ENCODE data around the gene TRMT61A. TPM values are rescaled to one million over a fixed set of nuclear protein-coding genes. Genes with fewer than 3 reads are reported as not detected.

The TRMT61A gene
- total RNA-seq, 1 experiment from 2014 or later: 22.5 TPM

- intact Hi-C loops (cut with micrococcal nuclease; ENCODE audit: unreplicated experiment): loop anchor here (1.0 to 5.0 kb wide), 5 partner anchors 9 to 146 kb away; partner anchors contain the start of gene CKB
- ChIA-PET CTCF (interaction anchor here (0.6 to 1.5 kb wide), 8 partner anchors 10 to 869 kb away, joined by 3 to 12 read pairs (median 5); no protein-coding TSS in a partner anchor), POLR2A (ENCODE audit: unreplicated experiment) (interaction anchor here (0.6 to 2.3 kb wide), 14 partner anchors 9 to 1905 kb away, joined by 3 to 17 read pairs (median 6); partner anchors contain the start of genes XRCC3 and ZFYVE21)
- Histone ChIP-seq H3K4me2 (peak overlapping the region; percentile 96), H3K27me3 (ENCODE audit: insufficient read depth, low read depth) (no peaks in the 10 kb centered on the region), H3K27ac (peak overlapping the region; percentile 76), H4K20me1 (ENCODE audit: insufficient read depth) (peaks cover 68% of the 10 kb centered on the region), H3K4me3 (peak overlapping the region; percentile 87), H3K4me1 (replicated peaks; ENCODE audit: insufficient read depth) (peaks cover 49% of the 10 kb centered on the region), H3F3A (ENCODE audit: insufficient read depth, low read depth) (peaks cover 79% of the 10 kb centered on the region), H3K9me2 (ENCODE audit: insufficient read depth) (no peaks in the 10 kb centered on the region), H2AFZ (peak overlapping the region; percentile 93), H3K79me2 (ENCODE audit: low read depth) (peaks cover 97% of the 10 kb centered on the region), H3K36me3 (ENCODE audit: low read depth) (peaks cover 39% of the 10 kb centered on the region), H3K9me3 (ENCODE audit: insufficient read depth, low read depth) (no peaks in the 10 kb centered on the region)
- peak; percentile 72 to 89 for DNase-seq
- TF ChIP-seq EZH2 (IDR thresholded peaks at IDR 0.05; ENCODE audit: low read depth): no peak
- TF ChIP-seq CTCF (conservative IDR thresholded peaks at IDR 0.05): peak; percentile 50; the same call in 1 of the 2 replicates
- BruUV-seq (replicated peaks): no TSS peak
Observed at GRCh38 chr14:103561381-103562178, 32.6 kb downstream of the TRMT61A start.

- Histone ChIP-seq H2AFZ (peak overlapping the region; percentile 93), H3K27ac (peak overlapping the region; percentile 76), H3K36me3 (ENCODE audit: low read depth) (peaks cover 34% of the 10 kb centered on the region), H3K79me2 (ENCODE audit: low read depth) (peaks cover 97% of the 10 kb centered on the region), H3K9me3 (ENCODE audit: insufficient read depth, low read depth) (no peaks in the 10 kb centered on the region), H4K20me1 (ENCODE audit: insufficient read depth) (peaks cover 67% of the 10 kb centered on the region), H3K4me1 (replicated peaks; ENCODE audit: insufficient read depth) (peaks cover 49% of the 10 kb centered on the region), H3F3A (ENCODE audit: insufficient read depth, low read depth) (peaks cover 75% of the 10 kb centered on the region), H3K4me2 (peak overlapping the region; percentile 96), H3K9me2 (ENCODE audit: insufficient read depth) (no peaks in the 10 kb centered on the region), H3K27me3 (ENCODE audit: insufficient read depth, low read depth) (no peaks in the 10 kb centered on the region), H3K4me3 (peak overlapping the region; percentile 87)
- TF ChIP-seq EZH2 (IDR thresholded peaks at IDR 0.05; ENCODE audit: low read depth): no peak
- no peak for TF ChIP-seq CTCF (conservative IDR thresholded peaks at IDR 0.05)
- intact Hi-C loops (cut with micrococcal nuclease; ENCODE audit: unreplicated experiment): loop anchor here (5.0 kb wide), 3 partner anchors 40 to 145 kb away; partner anchors contain the start of gene CKB
- CTCF ChIA-PET: interaction anchor here (0.6 to 1.5 kb wide), 5 partner anchors 10 to 1037 kb away, joined by 5 to 10 read pairs (median 5); no protein-coding TSS in a partner anchor
- DNase-seq: no peak
- POLR2A ChIA-PET (ENCODE audit: unreplicated experiment): interaction anchor here (0.6 to 2.3 kb wide), 8 partner anchors 9 to 1906 kb away, joined by 3 to 17 read pairs (median 6); partner anchors contain the start of genes XRCC3 and ZFYVE21
- no TSS peak for BruUV-seq (replicated peaks)
Observed at GRCh38 chr14:103562179-103562428, 33.1 kb downstream of the TRMT61A start.

GRCh38 chr14:103562429-103563225 lies 33.6 kb downstream of the TRMT61A start, which contains the start of the genes BAG5 and COA8:
BAG5 (minus strand) TSS chr14:103562657; CDS start chr14:103561164, 1,493 bp downstream.
COA8 (plus strand) TSS chr14:103562960; CDS start chr14:103563002, 42 bp downstream.
- POLR2A ChIA-PET (ENCODE audit: unreplicated experiment): interaction anchor here (0.6 to 2.3 kb wide), 6 partner anchors 10 to 1449 kb away, joined by 4 to 17 read pairs (median 6); no protein-coding TSS in a partner anchor
- no peak for TF ChIP-seq EZH2 (IDR thresholded peaks at IDR 0.05; ENCODE audit: low read depth)
- peak; percentile 31; the same call in 1 of the 2 replicates for TF ChIP-seq CTCF (conservative IDR thresholded peaks at IDR 0.05)
- H3K9me3 ChIP-seq (ENCODE audit: insufficient read depth, low read depth): no peaks in the 10 kb centered on the region
- H3K9me2 ChIP-seq (ENCODE audit: insufficient read depth): no peaks in the 10 kb centered on the region
- peak within 1 kb of the TSS; percentile 87 for H3K4me3 ChIP-seq
- intact Hi-C loops (cut with micrococcal nuclease; ENCODE audit: unreplicated experiment): loop anchor here (5.0 kb wide), 3 partner anchors 40 to 145 kb away; partner anchors contain the start of gene CKB
- H2AFZ ChIP-seq: peak within 1 kb of the TSS; percentile 93
- H3K79me2 ChIP-seq (ENCODE audit: low read depth): peaks cover 97% of the 10 kb centered on the region
- H3K27me3 ChIP-seq (ENCODE audit: insufficient read depth, low read depth): no peaks in the 10 kb centered on the region
- peaks cover 49% of the 10 kb centered on the region for H3K4me1 ChIP-seq (replicated peaks; ENCODE audit: insufficient read depth)
- no TSS peak for BruUV-seq (replicated peaks)
- peak within 1 kb of the TSS; percentile 96 for H3K4me2 ChIP-seq
- peaks cover 70% of the 10 kb centered on the region for H3F3A ChIP-seq (ENCODE audit: insufficient read depth, low read depth)
- H3K36me3 ChIP-seq (ENCODE audit: low read depth): peaks cover 29% of the 10 kb centered on the region
- CTCF ChIA-PET: interaction anchor here (0.6 to 1.5 kb wide), 4 partner anchors 11 to 1037 kb away, joined by 5 to 10 read pairs (median 6); no protein-coding TSS in a partner anchor
- peaks cover 65% of the 10 kb centered on the region for H4K20me1 ChIP-seq (ENCODE audit: insufficient read depth)
- peak within 1 kb of the TSS; percentile 76 for H3K27ac ChIP-seq
- peak; percentile 86 to 98 for DNase-seq
